K562 (cell line): ENCODE measurements around the gene DVL2. TPM values are rescaled to one million over a fixed set of nuclear protein-coding genes. Genes with fewer than 3 reads are reported as not detected.
A peak's percentile ranks its signal among the peaks of the same experiment; 100 is the strongest.

Experiments
- ATAC-seq: fragments of 200-7000 bp; cut with Tn5 transposase; 3 replicates; pipeline ENCODE4 v1.9.1; 2020; ENCODE audit warnings: moderate library complexity
- BruUV-seq: library from RNA; stranded (reverse); fragments of 400-500 nt; replicated peaks from 2 replicates; lab custom pipeline; 2021; lab: Mats Ljungman, UMichigan
- CTCF ChIA-PET: fragments of 300-600 bp; formaldehyde crosslinking; extraction: SDS; loops from one replicate; lab custom pipeline; 2021; ENCODE audit warnings: low intra/inter-chr PET ratio; lab: Yijun Ruan, JAX
- POLR2A ChIA-PET: fragments of 300-600, 350-650 bp; sonication (Branson Sonifier 250); formaldehyde crosslinking; extraction: SDS; loops from one replicate; lab custom pipeline; 2021; ENCODE audit warnings: antibody characterized with exemption, inconsistent platforms; lab: Yijun Ruan, JAX
- DNase-seq, 4 experiments: peaks; one replicate each; pipeline versions ENCODE4 v3.0.0 to v3.0.0-alpha.2; 2011 to 2018; ENCODE audit warnings: low spot score in 3 of 4, mixed read lengths in 3 of 4; ENCODE audit errors: extremely low read depth in 1 of 4
- FAIRE-seq: peaks from 2 replicates; lab custom pipeline; 2011; peaks lifted over from hg19 to GRCh38; lab: Jason Lieb, UNC
- H2AFZ ChIP-seq: 2 replicates; pipeline ENCODE4 v1.6.0; 2011; ENCODE audit warnings: low read depth, low read length, control low read depth, inconsistent platforms
- H3K27ac ChIP-seq: fragments of 200-600 bp; 3 replicates; pipeline ENCODE4 v1.8.0; 2011; ENCODE audit warnings: low read depth, mild to moderate bottlenecking, control low read depth, inconsistent platforms, low read length, moderate library complexity, mixed read lengths; ENCODE audit errors: extremely low read depth
- H3K27me3 ChIP-seq, 2 experiments: fragments of 300-600 bp in 1 of 2; 2 replicates in 1 of 2; 3 replicates in 1 of 2; pipeline versions ENCODE4 v1.6.0 to v1.8.0; 2011; ENCODE audit warnings: inconsistent platforms in 2 of 2, low read length in 2 of 2, mild to moderate bottlenecking in 1 of 2, mixed read lengths in 1 of 2, moderate library complexity in 1 of 2; ENCODE audit not compliant: control insufficient read depth in 2 of 2, insufficient read depth in 2 of 2
- H3K36me3 ChIP-seq: fragments of 300-600 bp; 3 replicates; pipeline ENCODE4 v1.8.0; 2011; ENCODE audit warnings: mild to moderate bottlenecking, low read length, inconsistent platforms; ENCODE audit not compliant: control insufficient read depth, insufficient read depth
- H3K4me1 ChIP-seq, 2 experiments: fragments of 200-600 bp in 1 of 2; replicated peaks in 1 of 2; 2 replicates in 1 of 2; 3 replicates in 1 of 2; pipeline versions ENCODE4 v1.5.1 to v1.8.0; 2011; ENCODE audit warnings: inconsistent platforms in 2 of 2, low read length in 2 of 2, mild to moderate bottlenecking in 1 of 2, mixed read lengths in 1 of 2, moderate library complexity in 1 of 2; ENCODE audit not compliant: control insufficient read depth in 2 of 2, insufficient read depth in 2 of 2
- H3K4me2 ChIP-seq: 2 replicates; pipeline ENCODE4 v1.6.1; 2011; ENCODE audit warnings: low read length, control low read depth, inconsistent platforms, mixed read lengths; ENCODE audit not compliant: insufficient read depth
- H3K4me3 ChIP-seq: fragments of 200-600 bp; sonication (generic), shearing (Covaris generic); 2 replicates; pipeline ENCODE4 v1.5.1; 2016; ENCODE audit warnings: control low read depth, inconsistent platforms
- H3K79me2 ChIP-seq: fragments of 200-600 bp; 3 replicates; pipeline ENCODE4 v1.8.0; 2011; ENCODE audit warnings: low read length, inconsistent platforms; ENCODE audit not compliant: control insufficient read depth, insufficient read depth
- H3K9ac ChIP-seq, 2 experiments: 2 replicates each; pipeline versions ENCODE4 v1.6.0 to v1.6.1; 2011; ENCODE audit warnings: low read depth in 2 of 2, low read length in 2 of 2, control low read depth in 1 of 2, inconsistent platforms in 1 of 2, mild to moderate bottlenecking in 1 of 2, mixed read lengths in 1 of 2; ENCODE audit not compliant: insufficient read depth in 1 of 2
- H3K9me1 ChIP-seq: one replicate; pipeline ENCODE4 v1.6.0; 2011; ENCODE audit warnings: inconsistent platforms, mild to moderate bottlenecking, low read length, moderate library complexity; ENCODE audit not compliant: control insufficient read depth, insufficient read depth
- H3K9me3 ChIP-seq: replicated peaks from 2 replicates; pipeline ENCODE4 v1.5.1; 2011; ENCODE audit warnings: low read depth, low read length, inconsistent platforms; ENCODE audit not compliant: control insufficient read depth, insufficient read depth
- H4K20me1 ChIP-seq: replicated peaks from 2 replicates; pipeline ENCODE4 v1.6.1; 2011; ENCODE audit warnings: low read length, inconsistent platforms, mixed read lengths; ENCODE audit not compliant: control insufficient read depth, insufficient read depth
- KAT8 ChIP-seq: fragments of 450-650 bp; IDR thresholded peaks from 2 replicates; pipeline ENCODE4 v1.6.1; 2016; ENCODE audit warnings: low read depth, mild to moderate bottlenecking
- POLR2G ChIP-seq: fragments of 200-400 bp; formaldehyde crosslinking; IDR thresholded peaks from 2 replicates; pipeline ENCODE4 v1.6.1; 2017; ENCODE audit warnings: low read depth, mild to moderate bottlenecking, antibody characterized with exemption, low read length, moderate library complexity
- RBFOX2 ChIP-seq: fragments of 200-400 bp; formaldehyde crosslinking; IDR thresholded peaks from 2 replicates; pipeline ENCODE4 v1.6.1; 2017; ENCODE audit warnings: low read depth, mild to moderate bottlenecking, low read length, moderate library complexity
- ZNF668 ChIP-seq: fragments of 250-450 bp; sonication (Bioruptor Pico); IDR thresholded peaks from 2 replicates; pipeline ENCODE4 v1.8.0; 2022; ENCODE audit warnings: mild to moderate bottlenecking, inconsistent platforms
- WGBS: fragments of 100-300 bp; shearing (Covaris generic); methylation state at CpG from one replicate; pipeline ENCODE4 v1.1.6; 2016; ENCODE audit warnings: low coverage, mixed read lengths; ENCODE audit not compliant: insufficient coverage; ENCODE audit errors: missing lambda C conversion rate; 5-methylcytosine and 5-hydroxymethylcytosine counted together
- in situ Hi-C: fragments of 300-500 bp; cut with MboI; formaldehyde crosslinking; loops from 4 replicates; pipeline ENCODE4 v1.15.0; 2018; ENCODE audit warnings: inconsistent platforms, mixed read lengths
- intact Hi-C: fragments of 100-400 bp; cut with micrococcal nuclease; formaldehyde crosslinking; loops from 2 replicates; pipeline ENCODE4 v1.14.2; 2022
- polyA plus RNA-seq, 8 experiments: library from polyadenylated mRNA; depleted of rRNA in 4 of 8; stranded (reverse) in 5 of 8; unstranded in 3 of 8; fragments of >200 nt; fragmentation: Nextera tagmentation in 2 of 8; fragmentation: Illumina TruSeq in 1 of 8; extraction: Ambion mirVana in 2 of 8; extraction: Trizol in 1 of 8; gene quantifications; 2 replicates each; pipeline versions ENCODE4 v1.2.1 to v1.2.3, GENCODE V29; 2011 to 2014; ENCODE audit warnings: inconsistent platforms in 1 of 8, missing spikeins in 1 of 8
- total RNA-seq, 7 experiments: library from RNA; depleted of rRNA in 6 of 7; stranded (reverse); fragments of >200 nt in 6 of 7; fragmentation: Illumina TruSeq in 2 of 7; extraction: Trizol in 2 of 7; gene quantifications; 2 replicates each; pipeline versions ENCODE4 v1.2.1 to v1.2.3, GENCODE V29; 2011 to 2021; ENCODE audit warnings: low replicate concordance in 1 of 7
- TF ChIP-seq, protein P1 (sequence below): sonication (generic); formaldehyde crosslinking; IDR thresholded peaks from 2 replicates; pipeline ENCODE4 v1.8.1; 2023; ENCODE audit warnings: mild to moderate bottlenecking, missing genetic modification reagents

The DVL2 gene
- total and polyA plus RNA-seq, 9 of the 15 experiments (the other 6 are each of a cell fraction or from before 2014, with no cell fraction given), result 1.3 to 49.5 (median 24.3) TPM

DNA sequence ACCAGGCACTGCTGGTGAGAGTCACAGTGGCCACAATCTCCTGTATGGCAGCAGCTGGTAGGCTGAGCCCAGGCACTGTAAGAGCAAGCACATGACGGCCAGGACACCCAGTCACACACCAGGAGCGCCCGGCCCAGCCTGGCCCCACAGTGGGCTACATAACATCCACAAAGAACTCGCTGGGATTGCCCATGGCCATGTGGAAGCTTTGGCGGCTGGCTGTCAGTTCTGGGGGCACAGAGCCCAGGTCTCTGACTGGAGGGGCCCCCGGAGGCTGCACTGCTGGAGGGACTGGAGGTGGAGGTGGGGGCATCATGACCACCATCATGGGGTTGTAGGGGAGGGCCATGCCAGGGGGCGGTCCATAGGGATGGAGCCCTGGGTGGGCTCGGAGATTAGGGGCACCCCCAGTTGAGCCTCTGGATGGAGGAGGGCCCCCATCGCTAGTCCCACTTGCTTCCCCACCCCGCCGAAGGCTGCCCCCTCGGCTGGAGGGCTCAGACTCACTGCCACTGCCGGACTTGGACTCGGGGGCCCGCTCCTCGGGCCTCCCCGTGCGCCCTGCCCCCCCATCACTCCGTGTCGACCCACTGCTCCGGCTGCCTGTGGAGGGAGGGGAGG, 8.5 kb downstream of the DVL2 start:
- CTCF ChIA-PET, result no interaction called here
- H3K27me3 ChIP-seq, result no peaks in the 10 kb centered on the region
- no TSS peak for BruUV-seq

More for the DNA sequence above, 8.5 kb downstream of the DVL2 start:
- H3K4me2 ChIP-seq, result no peak overlapping the region
- H3K9ac ChIP-seq, result no peak overlapping the region
- 87% methylated on average over 7 of the region's 21 CpGs for WGBS
- TF ChIP-seq KAT8 (no peak), POLR2G (peak; percentile 58), RBFOX2 (peak; percentile 55), ZNF668 (CRISPR knock-in tag) (no peak)
- TF ChIP-seq, protein P1, sequence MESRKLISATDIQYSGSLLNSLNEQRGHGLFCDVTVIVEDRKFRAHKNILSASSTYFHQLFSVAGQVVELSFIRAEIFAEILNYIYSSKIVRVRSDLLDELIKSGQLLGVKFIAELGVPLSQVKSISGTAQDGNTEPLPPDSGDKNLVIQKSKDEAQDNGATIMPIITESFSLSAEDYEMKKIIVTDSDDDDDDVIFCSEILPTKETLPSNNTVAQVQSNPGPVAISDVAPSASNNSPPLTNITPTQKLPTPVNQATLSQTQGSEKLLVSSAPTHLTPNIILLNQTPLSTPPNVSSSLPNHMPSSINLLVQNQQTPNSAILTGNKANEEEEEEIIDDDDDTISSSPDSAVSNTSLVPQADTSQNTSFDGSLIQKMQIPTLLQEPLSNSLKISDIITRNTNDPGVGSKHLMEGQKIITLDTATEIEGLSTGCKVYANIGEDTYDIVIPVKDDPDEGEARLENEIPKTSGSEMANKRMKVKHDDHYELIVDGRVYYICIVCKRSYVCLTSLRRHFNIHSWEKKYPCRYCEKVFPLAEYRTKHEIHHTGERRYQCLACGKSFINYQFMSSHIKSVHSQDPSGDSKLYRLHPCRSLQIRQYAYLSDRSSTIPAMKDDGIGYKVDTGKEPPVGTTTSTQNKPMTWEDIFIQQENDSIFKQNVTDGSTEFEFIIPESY (CRISPR knock-in tag), result no peak
- in situ Hi-C loops, result no loop called here
- H3K9me1 ChIP-seq, result peaks cover 3% of the 10 kb centered on the region
- intact Hi-C loops, result no loop called here
- peaks cover 6 to 37% of the 10 kb centered on the region in 2 experiments; a peak in 4 of 5 replicates for H3K4me1 ChIP-seq
- H3K36me3 ChIP-seq, result peaks cover 99% of the 10 kb centered on the region; the same call in 2 of the 3 replicates
- H3K4me3 ChIP-seq, result no peak overlapping the region
- no peak overlapping the region for H3K27ac ChIP-seq
- DNase-seq, result no peak
- FAIRE-seq, result no peak
- H3K79me2 ChIP-seq, result peaks cover 14% of the 10 kb centered on the region
- H2AFZ ChIP-seq, result no peak overlapping the region
- no peaks in the 10 kb centered on the region for H3K9me3 ChIP-seq
- peaks cover 4% of the 10 kb centered on the region for H4K20me1 ChIP-seq
- POLR2A ChIA-PET, result interaction anchor here (0.8 to 7.7 kb wide), 2 partner anchors 9 to 39 kb away, joined by 3 to 73 read pairs; partner anchors contain the start of gene DVL2
- no peak for ATAC-seq
